Activated naive CD8-positive, alpha-beta T cell treated with anti-CD3 and anti-CD28 coated beads, Interleukin-2, amount 50 U/mL, for 24 hours (primary cell): ENCODE data around the gene TPPP.
"Not testable (repeated sequence)": the region's sequence is repeated elsewhere in the genome, so short reads cannot be mapped to it uniquely, and the experiment has no call there.

Experiments
- ATAC-seq: fragments of 150-1000 bp; cut with Tn5 transposase; one replicate; pipeline ENCODE4 v1.10.0; 2021
- DNase-seq: peaks from one replicate; pipeline ENCODE4 v3.0.0; 2021
- H3K27ac Mint-ChIP-seq: one replicate; pipeline ENCODE4 v1.8.0; 2021; ENCODE audit warnings: mild to moderate bottlenecking, mixed read lengths
- H3K27me3 Mint-ChIP-seq: one replicate; pipeline ENCODE4 v1.8.0; 2021; ENCODE audit warnings: mixed read lengths
- H3K36me3 Mint-ChIP-seq: one replicate; pipeline ENCODE4 v1.8.0; 2021; ENCODE audit warnings: low read depth, mixed read lengths
- H3K4me1 Mint-ChIP-seq: one replicate; pipeline ENCODE4 v1.8.0; 2021; ENCODE audit warnings: mixed read lengths
- H3K4me3 Mint-ChIP-seq: one replicate; pipeline ENCODE4 v1.8.0; 2021; ENCODE audit warnings: mild to moderate bottlenecking, moderate library complexity, mixed read lengths
- H3K9me3 Mint-ChIP-seq: one replicate; pipeline ENCODE4 v1.8.0; 2021; ENCODE audit warnings: mixed read lengths

Gene TPPP

GRCh38 chr5:685262-686171 is 7.6 kb downstream of the TPPP start:
- no peak for DNase-seq
- Mint-ChIP-seq H3K4me1 (no peaks in the 10 kb centered on the region), H3K27ac (no peak overlapping the region), H3K4me3 (no peak overlapping the region), H3K36me3 (no peaks in the 10 kb centered on the region), H3K9me3 (no peaks in the 10 kb centered on the region), H3K27me3 (peaks cover 1% of the 10 kb centered on the region)
- no peak for ATAC-seq

- DNase-seq (no peak), ATAC-seq (no peak)
- H3K9me3 Mint-ChIP-seq: no peaks in the 10 kb centered on the region
- H3K27ac Mint-ChIP-seq: no peak overlapping the region
- H3K4me3 Mint-ChIP-seq: no peak overlapping the region
- peaks cover 1% of the 10 kb centered on the region for H3K27me3 Mint-ChIP-seq
- no peaks in the 10 kb centered on the region for H3K36me3 Mint-ChIP-seq
- H3K4me1 Mint-ChIP-seq: no peaks in the 10 kb centered on the region
Observed at GRCh38 chr5:684751-685216, 8.4 kb downstream of the TPPP start.

GRCh38 chr5:683551-684481 is 9.3 kb downstream of the TPPP start:
- Mint-ChIP-seq H3K4me1 (no peaks in the 10 kb centered on the region), H3K4me3 (no peak overlapping the region), H3K27ac (no peak overlapping the region), H3K9me3 (no peaks in the 10 kb centered on the region), H3K36me3 (no peaks in the 10 kb centered on the region), H3K27me3 (peaks cover 1% of the 10 kb centered on the region)
- DNase-seq: no peak
- ATAC-seq: no peak

GRCh38 chr5:682651-683358 is 10.3 kb downstream of the TPPP start:
- H3K27me3 Mint-ChIP-seq, H3K4me3 Mint-ChIP-seq, ATAC-seq, H3K9me3 Mint-ChIP-seq, H3K4me1 Mint-ChIP-seq, H3K27ac Mint-ChIP-seq, DNase-seq, H3K36me3 Mint-ChIP-seq: not testable (repeated sequence)

- not testable (repeated sequence) for H3K27me3 Mint-ChIP-seq, H3K4me3 Mint-ChIP-seq, H3K36me3 Mint-ChIP-seq, ATAC-seq, H3K9me3 Mint-ChIP-seq, H3K27ac Mint-ChIP-seq, DNase-seq, H3K4me1 Mint-ChIP-seq
Observed at GRCh38 chr5:682216-682615, 10.9 kb downstream of the TPPP start.

- not testable (repeated sequence) for H3K27ac Mint-ChIP-seq, DNase-seq, H3K9me3 Mint-ChIP-seq, H3K4me1 Mint-ChIP-seq, ATAC-seq, H3K4me3 Mint-ChIP-seq, H3K27me3 Mint-ChIP-seq, H3K36me3 Mint-ChIP-seq
Observed at GRCh38 chr5:681317-682191, 11.6 kb downstream of the TPPP start.

- not testable (repeated sequence) for H3K4me1 Mint-ChIP-seq, H3K27me3 Mint-ChIP-seq, ATAC-seq
Observed at GRCh38 chr5:680836-681235, 12.3 kb downstream of the TPPP start.

GRCh38 chr5:680118-680795 is 12.9 kb downstream of the TPPP start:
- not testable (repeated sequence) for H3K4me3 Mint-ChIP-seq, DNase-seq, H3K27me3 Mint-ChIP-seq, H3K27ac Mint-ChIP-seq, H3K36me3 Mint-ChIP-seq, H3K9me3 Mint-ChIP-seq, H3K4me1 Mint-ChIP-seq, ATAC-seq

More at GRCh38 chr5:680836-681235, 12.3 kb downstream of the TPPP start:
- H3K27ac Mint-ChIP-seq, H3K9me3 Mint-ChIP-seq, DNase-seq, H3K4me3 Mint-ChIP-seq, H3K36me3 Mint-ChIP-seq: not testable (repeated sequence)

- H3K27ac Mint-ChIP-seq, H3K9me3 Mint-ChIP-seq, H3K4me3 Mint-ChIP-seq: not testable (repeated sequence)
Observed at GRCh38 chr5:679166-679895, 13.8 kb downstream of the TPPP start.

GRCh38 chr5:678521-678920 is 14.6 kb downstream of the TPPP start:
- not testable (repeated sequence) for DNase-seq, H3K4me3 Mint-ChIP-seq

More at GRCh38 chr5:679166-679895, 13.8 kb downstream of the TPPP start:
- not testable (repeated sequence) for H3K27me3 Mint-ChIP-seq, ATAC-seq, DNase-seq, H3K36me3 Mint-ChIP-seq, H3K4me1 Mint-ChIP-seq

GRCh38 chr5:677131-678101 is 15.7 kb downstream of the TPPP start:
- H3K27ac Mint-ChIP-seq: no peak overlapping the region
- ATAC-seq: no peak
- DNase-seq: no peak

More at GRCh38 chr5:678521-678920, 14.6 kb downstream of the TPPP start:
- not testable (repeated sequence) for ATAC-seq, H3K9me3 Mint-ChIP-seq, H3K4me1 Mint-ChIP-seq, H3K36me3 Mint-ChIP-seq, H3K27me3 Mint-ChIP-seq, H3K27ac Mint-ChIP-seq

GRCh38 chr5:676699-677076 is 16.5 kb downstream of the TPPP start:
- H3K36me3 Mint-ChIP-seq: no peaks in the 10 kb centered on the region
- H3K9me3 Mint-ChIP-seq: no peaks in the 10 kb centered on the region
- DNase-seq (no peak), ATAC-seq (no peak)
- no peak overlapping the region for H3K4me3 Mint-ChIP-seq
- H3K27ac Mint-ChIP-seq: no peak overlapping the region
- peaks cover 8% of the 10 kb centered on the region for H3K27me3 Mint-ChIP-seq
- H3K4me1 Mint-ChIP-seq: peaks cover 15% of the 10 kb centered on the region

More at GRCh38 chr5:677131-678101, 15.7 kb downstream of the TPPP start:
- peaks cover 8% of the 10 kb centered on the region for H3K27me3 Mint-ChIP-seq
- no peaks in the 10 kb centered on the region for H3K36me3 Mint-ChIP-seq
- peaks cover 12% of the 10 kb centered on the region for H3K4me1 Mint-ChIP-seq
- H3K4me3 Mint-ChIP-seq: no peak overlapping the region
- H3K9me3 Mint-ChIP-seq: no peaks in the 10 kb centered on the region
